Measurements from ENCODE around the gene PLIN3. TPM values are rescaled to one million over a fixed set of nuclear protein-coding genes. Genes with fewer than 3 reads are reported as not detected.

Gene PLIN3
- total and polyA plus RNA-seq, 2 of the 4 experiments (the other 2 are of a cell fraction) = 147 to 246 TPM

- H3K4ac ChIP-seq (ENCODE audit: low read depth, low read length) = no peak overlapping the region
- H3K56ac ChIP-seq (ENCODE audit: extremely low read depth, insufficient read depth, low read length) = no peak overlapping the region
- POLR2A ChIA-PET (ENCODE audit: unreplicated experiment) = interaction anchor here (0.6 kb wide), 1 partner anchor 11 kb away, joined by 3 read pairs; no protein-coding TSS in a partner anchor
- H2AK9ac ChIP-seq (replicated peaks; ENCODE audit: low read depth, low read length, poor library complexity) = peak overlapping the region; percentile 37
- H3K4me2 ChIP-seq (ENCODE audit: low read depth, low read length) = no peak overlapping the region
- peaks cover 54% of the 10 kb centered on the region for H3K36me3 ChIP-seq (ENCODE audit: control insufficient read depth, insufficient read depth, low read length)
- WGBS, 2 experiments (ENCODE audit: extremely low coverage in 2 of 2, insufficient read length in 1 of 2) = no CpG with 5 or more reads among the region's 11 CpGs
- H2BK15ac ChIP-seq (ENCODE audit: low read depth, low read length) = no peak overlapping the region
- H3K9me1 ChIP-seq (ENCODE audit: insufficient read depth, low read length) = peaks cover 5% of the 10 kb centered on the region
- H3K9ac ChIP-seq (ENCODE audit: low read depth, low read length) = no peak overlapping the region
- H3K27ac ChIP-seq (ENCODE audit: insufficient read depth, low read length) = no peak overlapping the region
- H3K4me3 ChIP-seq (ENCODE audit: insufficient read depth, low read depth, low read length) = no peak overlapping the region
- no peak overlapping the region for H3K14ac ChIP-seq (replicated peaks; ENCODE audit: low read depth, low read length)
- DNase-seq = no peak
- no peaks in the 10 kb centered on the region for H3K9me3 ChIP-seq (ENCODE audit: control insufficient read depth, insufficient read depth, low read length)
- no TSS peak for BruUV-seq (replicated peaks)
- intact Hi-C loops (cut with micrococcal nuclease) (no loop called here), in situ Hi-C loops (cut with MboI; ENCODE audit: low sequenced_read_pairs) (no loop called here), dilution Hi-C loops (cut with HindIII; ENCODE audit: low sequenced_read_pairs, unreplicated experiment) (no loop called here)
- H2BK20ac ChIP-seq (ENCODE audit: low read depth, low read length) = no peak overlapping the region
- no peak overlapping the region for H2BK120ac ChIP-seq (ENCODE audit: low read depth, low read length)
- peaks cover 18 to 49% of the 10 kb centered on the region in 2 experiments for H3K79me1 ChIP-seq (ENCODE audit: low read depth in 1 of 2, low read length in 2 of 2)
- CTCF ChIA-PET = interaction anchor here (1.2 kb wide), 1 partner anchor 53 kb away, joined by 3 read pairs; no protein-coding TSS in a partner anchor
- no peaks in the 10 kb centered on the region for H3K27me3 ChIP-seq (ENCODE audit: control insufficient read depth, insufficient read depth, low read length)
- no peak overlapping the region for H2AK5ac ChIP-seq (ENCODE audit: low read depth, low read length)
- H4K5ac ChIP-seq (ENCODE audit: low read depth, low read length) = no peak overlapping the region
- H3K4me1 ChIP-seq (ENCODE audit: control insufficient read depth, insufficient read depth, low read length) = peaks cover 2% of the 10 kb centered on the region; the same call in 1 of the 2 replicates
- no peak for ATAC-seq (ENCODE audit: low read depth)
- no peak overlapping the region for H3K18ac ChIP-seq (ENCODE audit: low read depth, low read length)
- no peak overlapping the region for H2BK5ac ChIP-seq (ENCODE audit: low read depth, low read length, poor library complexity, severe bottlenecking)
- H2AFZ ChIP-seq (replicated peaks; ENCODE audit: low read length, poor library complexity) = no peak overlapping the region
- no peak overlapping the region for H3K23ac ChIP-seq (ENCODE audit: low read depth, low read length)
- no peak for TF ChIP-seq MAZ (IDR thresholded peaks at IDR 0.05; ENCODE audit: borderline replicate concordance, low read depth, low read length)
- TF ChIP-seq CEBPB (IDR thresholded peaks at IDR 0.05; ENCODE audit: low read depth, low read length) = no peak
- TF ChIP-seq ELK1 (IDR thresholded peaks at IDR 0.05; ENCODE audit: borderline replicate concordance, low read depth, low read length) = no peak
- no peak for TF ChIP-seq CHD1 (IDR thresholded peaks at IDR 0.05; ENCODE audit: low read depth, low read length)
- TF ChIP-seq FOS (IDR thresholded peaks at IDR 0.05; ENCODE audit: low read depth, low read length) = no peak
- no peak for TF ChIP-seq MAFK (IDR thresholded peaks at IDR 0.05; ENCODE audit: low read depth, low read length)
- TF ChIP-seq SMC3 (IDR thresholded peaks at IDR 0.05; ENCODE audit: low read depth, low read length) = no peak
- TF ChIP-seq NFE2L2 (IDR thresholded peaks at IDR 0.05; ENCODE audit: low read depth, low read length) = no peak
- TF ChIP-seq RFX5 (IDR thresholded peaks at IDR 0.05; ENCODE audit: low read depth, low read length) = no peak
- TF ChIP-seq POLR2A (IDR thresholded peaks at IDR 0.05; ENCODE audit: low read depth, low read length) = no peak
- TF ChIP-seq MXI1 (IDR thresholded peaks at IDR 0.05; ENCODE audit: borderline replicate concordance, low read depth, low read length) = no peak
- TF ChIP-seq USF2 (IDR thresholded peaks at IDR 0.05; ENCODE audit: low read depth, low read length) = no peak
- TF ChIP-seq BHLHE40 (IDR thresholded peaks at IDR 0.05; ENCODE audit: low read depth, low read length) = no peak
- no peak for TF ChIP-seq RAD21 (IDR thresholded peaks at IDR 0.05; ENCODE audit: low read length)
- no peak for TF ChIP-seq RCOR1 (IDR thresholded peaks at IDR 0.05; ENCODE audit: insufficient replicate concordance, low read length)
- no peak for TF ChIP-seq CTCF (conservative IDR thresholded peaks at IDR 0.05; ENCODE audit: low read depth, low read length)
- H4K8ac ChIP-seq (ENCODE audit: low read depth in 2 of 2, low read length in 2 of 2) = no peak overlapping the region
- H4K20me1 ChIP-seq (ENCODE audit: insufficient read depth, low read length) = peaks cover 24% of the 10 kb centered on the region; the same call in 1 of the 2 replicates
- H4K91ac ChIP-seq (ENCODE audit: insufficient read depth, low read depth, low read length) = no peak overlapping the region
Observed at GRCh38 chr19:4859697-4860096, 7.8 kb downstream of the PLIN3 start.

All from IMR-90 (cell line).